Measurements from ENCODE around the gene OBSL1.

Gene OBSL1

GRCh38 chr2:219571311-219572236 lies at the start of gene OBSL1:
Gene OBSL1 (minus strand): TSS chr2:219571539. CDS start chr2:219571232, 307 bp downstream.
- no peak for DNase-seq (ENCODE audit: low read depth in 2 of 2)

DNA sequence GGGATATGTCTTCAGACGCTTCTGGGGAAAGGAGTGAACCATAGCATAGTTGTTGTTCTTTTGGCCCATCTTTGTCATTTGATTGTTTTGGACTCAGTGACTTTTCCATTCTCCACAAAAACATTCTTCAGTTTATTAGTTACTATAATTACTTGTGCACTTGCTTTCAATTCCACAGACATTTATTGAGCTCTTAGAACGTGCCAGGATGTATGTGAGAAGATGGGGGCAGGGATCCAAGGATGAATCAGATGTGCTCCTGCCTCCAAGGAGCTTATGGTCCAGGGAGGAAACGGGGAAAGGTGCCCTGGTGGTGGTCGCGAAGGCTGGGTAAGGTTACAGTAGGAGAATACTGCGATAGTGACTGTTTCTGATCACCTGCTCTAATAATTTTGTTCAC lies 49.2 kb upstream of the OBSL1 start:
- no peak for DNase-seq (ENCODE audit: low read depth in 2 of 2)

DNA sequence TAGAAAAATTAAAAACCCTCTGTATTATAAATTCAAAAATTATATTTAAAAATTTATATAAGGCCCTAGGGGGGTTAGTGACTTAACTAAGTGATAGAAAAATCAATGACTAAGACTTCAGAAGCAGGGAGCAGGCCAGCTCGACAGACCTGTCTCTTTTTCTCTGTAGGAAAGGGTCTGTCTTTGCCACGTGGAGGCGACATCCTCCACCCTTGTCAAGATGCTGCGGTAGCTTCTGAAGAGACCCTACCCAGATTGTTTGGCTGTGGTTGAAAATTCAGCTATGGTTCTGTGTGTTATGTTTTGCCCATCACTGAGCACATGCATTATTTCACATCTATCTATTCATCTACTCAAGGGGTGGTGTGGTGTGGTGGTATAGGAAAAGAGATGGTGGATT lies 47.9 kb upstream of the OBSL1 start:
- DNase-seq (ENCODE audit: low read depth in 2 of 2), result no peak

DNA sequence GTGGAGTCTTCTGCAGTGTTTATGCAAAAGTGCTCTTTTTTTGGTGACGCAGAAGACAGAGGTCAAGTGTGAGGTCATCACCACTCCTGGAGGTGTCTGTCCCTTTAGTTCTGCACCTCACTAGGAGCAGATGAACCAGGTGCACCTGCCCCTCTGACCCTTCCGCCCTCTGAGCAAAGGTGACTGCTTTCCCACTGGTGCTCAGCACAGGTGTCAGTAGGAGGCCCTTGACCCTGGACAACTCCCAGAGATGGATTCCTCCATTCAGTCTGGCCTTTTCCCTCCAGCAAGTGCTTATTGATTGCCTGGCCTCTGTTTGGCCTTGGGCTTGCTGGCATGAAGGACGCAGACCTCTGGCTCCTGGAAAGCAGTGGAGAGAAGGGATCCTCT lies 47.4 kb upstream of the OBSL1 start:
- no peak for DNase-seq (ENCODE audit: low read depth in 2 of 2)

- no peak for DNase-seq (ENCODE audit: low read depth in 2 of 2)
Observed at GRCh38 chr2:219616550-219616949, 45.2 kb upstream of the OBSL1 start.

- DNase-seq (ENCODE audit: low read depth in 2 of 2), result no peak
Observed at GRCh38 chr2:219615894-219616293, 44.6 kb upstream of the OBSL1 start.

GRCh38 chr2:219615036-219615435 lies 43.7 kb upstream of the OBSL1 start:
- no peak for DNase-seq (ENCODE audit: low read depth in 2 of 2)

DNA sequence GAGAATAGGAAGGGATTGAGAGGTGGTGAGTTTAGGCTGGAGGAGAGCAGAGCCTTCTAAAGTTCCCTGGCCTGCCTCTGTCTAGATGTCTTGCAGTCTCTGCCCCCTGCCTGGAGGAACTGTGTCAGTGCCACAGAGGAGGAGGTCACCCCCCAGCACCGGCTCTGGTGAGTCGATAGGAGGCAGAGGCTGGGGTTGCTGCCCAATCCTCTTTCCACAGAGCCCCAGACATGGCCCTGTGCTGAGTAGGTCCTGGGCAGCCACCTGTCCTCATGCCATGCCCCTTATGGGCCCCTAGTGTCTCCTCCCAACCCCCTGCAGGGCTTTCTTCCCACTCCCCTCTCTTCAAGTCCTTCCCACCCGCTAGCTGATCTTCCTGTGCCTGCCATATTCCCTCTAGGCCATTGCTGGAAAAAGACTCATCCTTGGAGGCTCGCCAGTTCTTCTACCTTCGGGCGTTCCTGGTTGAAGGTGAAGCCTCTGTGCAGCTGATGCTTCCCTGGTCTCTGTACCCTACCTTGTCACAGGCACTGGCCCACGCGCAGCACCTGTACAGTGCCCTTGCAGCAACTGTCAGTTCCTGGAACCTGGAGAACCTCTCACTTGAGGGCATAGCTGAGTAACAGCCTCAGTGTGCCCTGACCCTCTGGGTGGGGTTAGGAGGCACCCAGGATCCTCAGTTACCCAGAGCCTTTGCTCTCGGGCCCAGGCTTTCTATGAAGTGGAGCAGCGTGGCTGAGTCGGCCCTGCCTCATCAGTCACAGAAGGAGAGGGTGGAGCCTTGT lies 42.9 kb upstream of the OBSL1 start:
- no peak for DNase-seq (ENCODE audit: low read depth in 2 of 2)

- no peak for DNase-seq (ENCODE audit: low read depth in 2 of 2)
Observed at GRCh38 chr2:219613461-219614070, 42.2 kb upstream of the OBSL1 start.

DNA sequence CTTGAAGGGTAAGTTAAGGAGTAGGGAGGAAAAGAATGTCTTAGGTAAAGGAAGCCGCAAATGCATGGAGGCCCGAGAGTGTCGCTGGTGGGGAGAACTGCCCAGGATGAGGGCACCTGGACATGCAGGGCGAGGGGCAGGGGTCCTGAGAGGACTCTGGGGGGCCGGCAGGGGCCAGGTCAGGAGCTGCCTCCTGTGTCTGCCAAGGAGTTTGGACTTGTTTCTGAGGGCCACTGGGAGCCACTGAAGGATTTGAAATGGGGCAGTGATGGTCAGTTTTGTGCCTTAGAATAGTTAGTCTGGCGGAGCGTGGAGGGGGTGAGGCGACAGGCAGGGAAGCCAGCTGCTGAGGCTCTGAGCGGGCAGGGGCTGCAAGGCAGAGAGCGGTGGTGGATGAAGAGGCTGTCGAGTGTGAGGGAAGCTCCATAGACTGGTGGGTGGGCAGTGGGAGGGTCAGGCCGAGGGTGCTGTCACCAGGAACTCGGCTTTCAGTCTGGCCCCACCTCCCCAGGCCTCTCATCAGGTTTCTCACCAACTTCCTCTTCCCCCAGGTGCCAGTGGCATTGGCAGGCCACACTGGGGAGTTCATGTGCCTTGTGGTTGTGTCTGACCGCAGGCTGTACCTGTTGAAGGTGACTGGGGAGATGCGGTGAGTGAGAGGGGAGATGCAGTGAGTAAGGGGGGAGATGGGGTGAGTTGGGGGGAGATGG lies 41.4 kb upstream of the OBSL1 start:
- DNase-seq (ENCODE audit: low read depth in 2 of 2), result no peak

GRCh38 chr2:219611866-219612576 lies 40.7 kb upstream of the OBSL1 start:
- no peak for DNase-seq (ENCODE audit: low read depth in 2 of 2)

- no peak for DNase-seq (ENCODE audit: low read depth in 2 of 2)
Observed at GRCh38 chr2:219611306-219611705, 40.0 kb upstream of the OBSL1 start.

DNA sequence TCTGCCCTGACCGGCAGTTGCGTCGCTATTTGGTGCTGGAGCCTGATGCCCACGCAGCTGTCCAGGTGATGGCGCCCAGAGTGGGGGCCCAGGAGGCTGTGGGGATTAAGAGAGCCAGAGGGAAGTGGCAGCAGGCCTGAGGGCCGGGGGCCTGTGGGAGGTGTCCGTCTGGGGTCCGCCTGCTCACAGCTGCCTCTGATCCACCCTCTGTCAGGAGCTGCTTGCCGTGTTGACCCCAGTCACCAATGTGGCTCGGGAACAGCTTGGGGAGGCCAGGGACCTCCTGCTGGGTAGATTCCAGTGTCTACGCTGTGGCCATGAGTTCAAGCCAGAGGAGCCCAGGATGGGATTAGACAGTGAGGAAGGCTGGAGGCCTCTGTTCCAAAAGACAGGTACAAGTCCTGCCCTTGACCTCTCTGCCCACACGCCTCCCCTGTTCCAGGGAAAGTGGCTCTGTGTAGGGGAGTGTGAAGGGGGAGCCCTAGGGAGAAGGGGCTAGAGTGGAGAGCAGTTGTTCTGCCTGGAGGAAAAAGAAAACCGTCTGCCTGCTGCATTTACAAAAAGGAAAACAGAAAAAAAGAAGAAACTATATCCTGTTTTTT lies 37.9 kb upstream of the OBSL1 start:
- no peak for DNase-seq (ENCODE audit: low read depth in 2 of 2)

GRCh38 chr2:219608399-219608964 lies 37.1 kb upstream of the OBSL1 start:
- no peak for DNase-seq (ENCODE audit: low read depth in 2 of 2)

- no peak for DNase-seq (ENCODE audit: low read depth in 2 of 2)
Observed at GRCh38 chr2:219607931-219608330, 36.6 kb upstream of the OBSL1 start.

DNA sequence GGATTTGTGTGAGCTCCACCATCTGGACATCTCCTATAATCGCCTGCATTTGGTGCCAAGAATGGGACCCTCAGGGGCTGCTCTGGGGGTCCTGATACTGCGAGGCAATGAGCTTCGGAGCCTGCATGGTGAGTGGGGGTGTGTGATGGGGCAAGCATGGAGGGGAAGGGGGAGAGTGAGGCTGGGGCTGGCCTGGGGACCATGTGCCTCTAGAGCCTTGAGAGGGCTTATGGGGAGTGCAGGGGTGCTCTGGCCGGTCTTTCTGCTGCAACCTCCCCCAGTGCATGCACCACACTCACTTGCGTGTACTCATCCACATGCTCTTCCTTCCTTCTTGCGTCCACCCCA lies 34.2 kb upstream of the OBSL1 start:
- DNase-seq (ENCODE audit: low read depth in 2 of 2), result no peak

- DNase-seq (ENCODE audit: low read depth in 2 of 2), result no peak
Observed at GRCh38 chr2:219603771-219604170, 32.4 kb upstream of the OBSL1 start.

- DNase-seq (ENCODE audit: low read depth in 2 of 2), result no peak
Observed at GRCh38 chr2:219598308-219599078, 27.2 kb upstream of the OBSL1 start.

GRCh38 chr2:219597552-219598307 lies 26.4 kb upstream of the OBSL1 start, which contains the start of gene STK11IP:
Gene STK11IP (plus strand): TSS chr2:219597857. CDS start chr2:219598120, 263 bp downstream.
- peak; percentile 80 to 82 for DNase-seq (ENCODE audit: low read depth in 2 of 2)
